Activated CD4-positive, alpha-beta memory T cell treated with anti-CD3 and anti-CD28 coated beads, Interleukin-2, amount 10 ng/mL, durations not matched to agents 7 days and 5 days (primary cell): ENCODE data around the gene YBEY. TPM values are rescaled to one million over a fixed set of nuclear protein-coding genes. Genes with fewer than 3 reads are reported as not detected.

Experiments
- CTCF ChIA-PET: fragments of 350-600 bp; sonication (Branson Sonifier 250); formaldehyde crosslinking; loops from one replicate; lab custom pipeline; 2021; ENCODE audit warnings: antibody characterized with exemption, inconsistent platforms; lab: Charles Lee
- POLR2A ChIA-PET: fragments of 350-600 bp; sonication (Branson Sonifier 250); formaldehyde crosslinking; loops from one replicate; lab custom pipeline; 2021; ENCODE audit warnings: antibody characterized with exemption; lab: Charles Lee
- DNase-seq: peaks from one replicate; pipeline ENCODE4 v3.0.0-alpha.2; 2020
- H3K27ac Mint-ChIP-seq: one replicate; pipeline ENCODE4 v1.8.0; 2021; ENCODE audit warnings: mild to moderate bottlenecking, mixed read lengths
- H3K27me3 Mint-ChIP-seq: one replicate; pipeline ENCODE4 v1.8.0; 2021; ENCODE audit warnings: mixed read lengths
- H3K36me3 Mint-ChIP-seq: one replicate; pipeline ENCODE4 v1.8.0; 2021; ENCODE audit warnings: low read depth, mixed read lengths
- H3K4me1 Mint-ChIP-seq: one replicate; pipeline ENCODE4 v1.8.0; 2021; ENCODE audit warnings: mixed read lengths
- H3K4me3 Mint-ChIP-seq: one replicate; pipeline ENCODE4 v1.8.0; 2021; ENCODE audit warnings: mild to moderate bottlenecking, mixed read lengths
- H3K9me3 Mint-ChIP-seq: one replicate; pipeline ENCODE4 v1.8.0; 2021; ENCODE audit warnings: mixed read lengths
- total RNA-seq, 2 experiments: library from RNA; stranded (reverse); gene quantifications; one replicate each; pipeline ENCODE4 v1.2.3, GENCODE V29; 2021

YBEY gene
- total RNA-seq, 2 experiments from 2014 or later: 10.8 to 12.1 TPM

DNA sequence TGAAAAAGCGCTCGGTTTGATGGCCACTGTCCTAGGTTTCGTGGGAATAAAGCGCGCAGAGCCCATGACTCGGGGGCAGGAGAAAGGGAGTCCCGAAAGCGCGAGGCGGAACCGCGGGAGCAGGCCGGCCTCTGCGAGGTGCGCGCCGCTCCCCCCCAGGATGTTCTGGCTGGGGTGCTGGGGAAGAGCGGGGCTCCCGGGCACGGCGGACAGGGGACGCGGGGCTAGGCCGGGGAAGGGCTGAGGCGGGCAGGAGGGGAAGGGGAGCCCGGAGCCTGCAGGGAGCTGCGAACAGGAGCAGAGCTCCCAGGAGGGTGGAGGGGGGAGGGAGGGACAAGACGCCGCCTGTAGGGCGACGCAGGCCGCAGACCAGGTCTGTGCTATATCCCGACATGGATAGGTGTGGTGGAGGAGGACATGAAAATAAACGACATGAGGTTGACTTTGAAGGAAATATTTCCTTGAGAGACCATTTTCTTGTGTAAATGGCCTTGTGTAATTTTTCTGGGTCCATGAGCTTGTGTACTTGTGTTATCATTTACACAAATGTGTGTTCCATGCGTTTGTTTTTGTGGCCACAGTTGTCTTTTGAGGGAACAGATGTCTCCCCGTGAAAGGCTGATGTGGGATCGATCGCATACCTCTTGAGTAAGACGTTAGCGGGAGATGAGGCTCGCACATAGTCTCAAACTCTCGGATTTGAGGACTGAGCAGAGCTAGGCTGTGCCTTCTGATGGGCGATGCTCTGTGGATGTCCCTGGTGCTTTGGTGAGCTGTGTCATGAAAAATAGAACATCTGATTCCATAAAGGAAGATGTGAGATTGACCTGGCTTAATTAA is 39.2 kb downstream of the YBEY start:
- Mint-ChIP-seq H3K4me1 (peaks cover 35% of the 10 kb centered on the region), H3K27me3 (no peaks in the 10 kb centered on the region), H3K4me3 (peak overlapping the region; percentile 84), H3K9me3 (no peaks in the 10 kb centered on the region), H3K36me3 (peaks cover 61% of the 10 kb centered on the region), H3K27ac (peak overlapping the region; percentile 86)
- POLR2A ChIA-PET: interaction anchor here (0.6 to 1.9 kb wide), 14 partner anchors 14 to 314 kb away, joined by 3 to 14 read pairs (median 4); partner anchors contain the start of genes LSS, MCM3AP, PRMT2 and YBEY
- CTCF ChIA-PET: interaction anchor here (0.6 to 2.1 kb wide), 6 partner anchors 10 to 314 kb away, joined by 3 to 11 read pairs (median 4); partner anchors contain the start of genes MCM3AP and YBEY
- DNase-seq: peak; percentile 46

DNA sequence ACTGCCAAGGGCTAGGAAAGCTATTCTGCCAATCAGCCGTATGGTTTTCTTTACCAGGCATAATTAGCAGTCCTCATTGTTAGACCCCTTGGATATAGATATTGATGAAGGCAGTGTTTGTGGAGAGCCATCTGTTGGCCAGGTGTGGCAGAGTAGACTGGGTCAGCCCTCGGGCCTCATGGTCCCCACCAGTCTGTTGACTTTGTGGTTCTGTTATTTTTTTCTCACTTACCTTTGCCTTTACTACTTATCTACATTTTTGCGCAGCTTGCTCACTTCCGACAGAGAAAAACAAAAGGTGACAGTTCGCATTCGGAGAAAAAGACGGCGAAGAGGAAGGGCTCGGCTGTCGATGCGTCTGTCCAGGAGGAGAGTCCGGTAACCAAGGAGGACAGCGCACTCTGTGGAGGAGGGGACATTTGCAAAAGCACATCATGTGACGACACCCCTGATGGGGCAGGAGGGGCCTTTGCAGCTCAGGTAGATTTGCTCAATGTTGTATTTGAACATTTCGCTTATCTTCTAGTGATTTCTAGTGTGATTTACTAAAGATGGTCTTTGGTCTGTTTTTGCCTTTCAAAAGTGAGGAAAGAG is 40.1 kb downstream of the YBEY start:
- Mint-ChIP-seq H3K27ac (no peak overlapping the region), H3K27me3 (no peaks in the 10 kb centered on the region), H3K4me3 (no peak overlapping the region), H3K36me3 (peaks cover 59% of the 10 kb centered on the region), H3K9me3 (no peaks in the 10 kb centered on the region), H3K4me1 (peaks cover 29% of the 10 kb centered on the region)
- POLR2A ChIA-PET: interaction anchor here (1.0 to 1.9 kb wide), 10 partner anchors 15 to 309 kb away, joined by 3 to 14 read pairs (median 4); partner anchors contain the start of genes LSS, MCM3AP, PRMT2 and YBEY
- CTCF ChIA-PET: interaction anchor here (0.6 to 2.1 kb wide), 5 partner anchors 9 to 314 kb away, joined by 3 to 11 read pairs (median 6); partner anchors contain the start of genes MCM3AP and YBEY
- no peak for DNase-seq

DNA sequence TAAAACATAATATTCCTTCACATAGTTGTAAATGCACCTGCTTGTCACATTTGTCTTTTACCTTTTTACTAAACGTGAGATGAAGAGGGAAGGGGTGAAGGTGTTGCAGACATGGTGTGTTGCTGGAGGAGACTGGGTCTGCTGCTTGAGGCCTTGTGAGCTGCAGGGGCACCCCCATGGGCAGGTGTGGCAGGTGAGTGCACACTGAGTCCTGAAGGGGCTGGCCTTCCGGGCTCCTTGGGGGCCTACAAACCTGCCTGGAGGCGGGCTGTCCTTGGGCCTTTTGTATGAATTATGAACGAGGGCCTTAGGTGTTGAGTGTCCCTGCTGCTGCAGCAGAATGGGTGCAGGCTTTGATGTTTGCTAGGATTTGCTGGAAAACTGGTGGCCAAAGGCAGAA is 41.6 kb downstream of the YBEY start:
- Mint-ChIP-seq H3K4me3 (no peak overlapping the region), H3K27me3 (no peaks in the 10 kb centered on the region), H3K9me3 (no peaks in the 10 kb centered on the region), H3K4me1 (peaks cover 19% of the 10 kb centered on the region), H3K27ac (no peak overlapping the region), H3K36me3 (peaks cover 52% of the 10 kb centered on the region)
- ChIA-PET CTCF (no interaction called here), POLR2A (no interaction called here)
- no peak for DNase-seq

- no peak for DNase-seq
- ChIA-PET CTCF (no interaction called here), POLR2A (no interaction called here)
- Mint-ChIP-seq H3K4me3 (no peak overlapping the region), H3K9me3 (no peaks in the 10 kb centered on the region), H3K27me3 (no peaks in the 10 kb centered on the region), H3K36me3 (peaks cover 48% of the 10 kb centered on the region), H3K27ac (peak overlapping the region; percentile 26), H3K4me1 (peaks cover 19% of the 10 kb centered on the region)
These were observed 42.0 kb downstream of the YBEY start for GRCh38 chr21:46328151-46328550.

DNA sequence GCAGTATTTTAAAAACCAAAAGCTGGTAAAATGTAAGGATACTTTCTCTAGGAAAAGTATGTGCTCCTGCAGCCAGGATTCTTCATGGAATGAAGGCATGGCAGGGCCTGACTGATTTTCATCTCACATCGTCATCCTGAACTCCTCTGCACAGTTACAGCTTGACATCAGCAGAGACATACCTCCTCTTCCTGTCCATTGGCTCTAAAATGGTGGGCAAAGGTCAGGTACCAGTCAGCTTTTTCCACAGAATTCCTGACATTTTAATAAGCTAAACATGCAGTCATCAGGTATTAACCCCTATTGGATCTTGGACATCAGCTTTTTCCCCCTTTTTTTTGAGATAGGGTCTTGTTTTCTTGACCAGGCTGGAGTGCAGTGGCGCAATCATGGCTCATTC is 43.7 kb downstream of the YBEY start:
- POLR2A ChIA-PET: interaction anchor here (0.5 kb wide), 1 partner anchor 11 kb away, joined by 3 read pairs; no protein-coding TSS in a partner anchor
- no peak for DNase-seq
- H3K36me3 Mint-ChIP-seq: peaks cover 45% of the 10 kb centered on the region
- no peak overlapping the region for H3K27ac Mint-ChIP-seq
- H3K9me3 Mint-ChIP-seq: no peaks in the 10 kb centered on the region
- H3K4me3 Mint-ChIP-seq: no peak overlapping the region
- no peaks in the 10 kb centered on the region for H3K27me3 Mint-ChIP-seq
- CTCF ChIA-PET: no interaction called here
- peaks cover 19% of the 10 kb centered on the region for H3K4me1 Mint-ChIP-seq

- Mint-ChIP-seq H3K9me3 (no peaks in the 10 kb centered on the region), H3K36me3 (peaks cover 50% of the 10 kb centered on the region), H3K27ac (no peak overlapping the region), H3K4me1 (peaks cover 2% of the 10 kb centered on the region), H3K4me3 (no peak overlapping the region), H3K27me3 (no peaks in the 10 kb centered on the region)
- ChIA-PET CTCF (interaction anchor here (0.7 kb wide), 1 partner anchor 111 kb away, joined by 4 read pairs; no protein-coding TSS in a partner anchor), POLR2A (no interaction called here)
- no peak for DNase-seq
These were observed 48.4 kb downstream of the YBEY start for GRCh38 chr21:46334351-46335140.

DNA sequence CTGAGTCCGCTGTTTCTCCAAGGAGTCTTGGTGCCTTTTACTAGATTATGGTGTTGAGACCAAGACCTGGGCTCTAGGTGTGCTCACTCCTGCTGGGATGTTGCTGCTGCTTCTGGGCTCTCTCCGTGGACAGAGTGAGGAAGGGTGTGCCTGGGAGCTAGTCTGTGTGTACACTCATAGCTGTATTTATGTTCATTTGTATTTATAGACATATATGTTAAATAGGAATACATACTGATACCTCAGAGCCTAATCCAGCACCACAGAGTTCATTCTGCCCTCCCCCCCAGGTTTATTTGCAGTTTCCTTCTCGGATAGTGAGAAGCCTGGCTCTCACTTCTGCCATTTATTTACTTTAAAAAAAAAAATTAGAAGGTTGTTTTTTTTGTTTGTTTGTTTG is 50.5 kb downstream of the YBEY start:
- ChIA-PET CTCF (no interaction called here), POLR2A (no interaction called here)
- Mint-ChIP-seq H3K9me3 (no peaks in the 10 kb centered on the region), H3K4me1 (peaks cover 4% of the 10 kb centered on the region), H3K4me3 (no peak overlapping the region), H3K27me3 (no peaks in the 10 kb centered on the region), H3K27ac (no peak overlapping the region), H3K36me3 (peaks cover 56% of the 10 kb centered on the region)
- no peak for DNase-seq

DNA sequence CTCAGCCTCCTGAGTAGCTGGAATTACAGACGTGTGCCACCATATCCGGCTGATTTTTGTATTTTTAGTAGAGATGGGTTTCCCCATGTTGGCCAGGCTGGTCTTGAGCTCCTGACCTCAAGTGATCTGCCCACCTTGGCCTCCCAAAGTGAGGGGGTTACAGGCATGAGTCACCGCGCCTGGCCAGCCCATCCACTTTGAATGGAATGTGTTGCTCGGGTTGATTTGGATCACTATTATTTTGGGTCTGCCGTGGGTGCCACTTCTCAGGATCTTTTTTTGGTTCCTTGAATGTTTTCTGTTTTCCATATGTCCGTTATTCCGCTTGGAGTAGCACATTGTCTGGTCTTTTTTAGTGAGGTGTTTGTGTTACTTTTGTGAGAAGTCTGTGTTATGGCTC is 54.9 kb downstream of the YBEY start:
- POLR2A ChIA-PET: no interaction called here
- CTCF ChIA-PET: no interaction called here
- Mint-ChIP-seq H3K36me3 (peaks cover 57% of the 10 kb centered on the region), H3K27ac (no peak overlapping the region), H3K9me3 (no peaks in the 10 kb centered on the region), H3K4me1 (peaks cover 4% of the 10 kb centered on the region), H3K4me3 (no peak overlapping the region), H3K27me3 (no peaks in the 10 kb centered on the region)
- DNase-seq: no peak

GRCh38 chr21:46344219-46344915 is 58.2 kb downstream of the YBEY start:
- Mint-ChIP-seq H3K36me3 (peaks cover 60% of the 10 kb centered on the region), H3K4me1 (peaks cover 4% of the 10 kb centered on the region), H3K27ac (no peak overlapping the region), H3K4me3 (no peak overlapping the region), H3K9me3 (no peaks in the 10 kb centered on the region), H3K27me3 (no peaks in the 10 kb centered on the region)
- DNase-seq: no peak
- ChIA-PET POLR2A (no interaction called here), CTCF (no interaction called here)

- H3K4me1 Mint-ChIP-seq: no peaks in the 10 kb centered on the region
- no peak overlapping the region for H3K4me3 Mint-ChIP-seq
- ChIA-PET CTCF (no interaction called here), POLR2A (no interaction called here)
- DNase-seq: no peak
- H3K27me3 Mint-ChIP-seq: no peaks in the 10 kb centered on the region
- H3K27ac Mint-ChIP-seq: no peak overlapping the region
- peaks cover 56% of the 10 kb centered on the region for H3K36me3 Mint-ChIP-seq
- H3K9me3 Mint-ChIP-seq: no peaks in the 10 kb centered on the region
These were observed 59.7 kb downstream of the YBEY start for GRCh38 chr21:46345861-46346260.

- H3K27ac Mint-ChIP-seq: no peak overlapping the region
- peaks cover 59% of the 10 kb centered on the region for H3K36me3 Mint-ChIP-seq
- ChIA-PET POLR2A (no interaction called here), CTCF (no interaction called here)
- H3K4me1 Mint-ChIP-seq: no peaks in the 10 kb centered on the region
- H3K9me3 Mint-ChIP-seq: no peaks in the 10 kb centered on the region
- DNase-seq: no peak
- H3K4me3 Mint-ChIP-seq: no peak overlapping the region
- H3K27me3 Mint-ChIP-seq: no peaks in the 10 kb centered on the region
These were observed 60.4 kb downstream of the YBEY start for GRCh38 chr21:46346296-46347202.

GRCh38 chr21:46347203-46347550 is 61.0 kb downstream of the YBEY start:
- DNase-seq: no peak
- no peaks in the 10 kb centered on the region for H3K9me3 Mint-ChIP-seq
- H3K4me1 Mint-ChIP-seq: no peaks in the 10 kb centered on the region
- peaks cover 60% of the 10 kb centered on the region for H3K36me3 Mint-ChIP-seq
- CTCF ChIA-PET: no interaction called here
- no peaks in the 10 kb centered on the region for H3K27me3 Mint-ChIP-seq
- H3K27ac Mint-ChIP-seq: no peak overlapping the region
- POLR2A ChIA-PET: no interaction called here
- H3K4me3 Mint-ChIP-seq: no peak overlapping the region
